MM.1S (cell line): ENCODE results near the gene WDR19.

Experiments
- EZH2 ChIP-seq: fragments of 300-600 bp; sonication (generic); optimal IDR thresholded peaks from 2 replicates; pipeline ENCODE3; 2017; ENCODE audit warnings: low read depth, mild to moderate bottlenecking, antibody characterized with exemption, low read length, mixed read lengths
- EZH2phosphoT487 ChIP-seq: fragments of 300-600 bp; sonication (generic); IDR thresholded peaks from 2 replicates; pipeline ENCODE4 v1.6.1; 2018; ENCODE audit warnings: antibody characterized with exemption, low read length
- TF ChIP-seq, protein P1 (sequence below): fragments of 300-600 bp; sonication (generic); IDR thresholded peaks from 2 replicates; pipeline ENCODE4 v1.5.1; 2016; ENCODE audit warnings: antibody characterized with exemption, low read length, mixed read lengths

- TF ChIP-seq EZH2 (no peak), EZH2phosphoT487 (no peak)
- TF ChIP-seq, protein P1, sequence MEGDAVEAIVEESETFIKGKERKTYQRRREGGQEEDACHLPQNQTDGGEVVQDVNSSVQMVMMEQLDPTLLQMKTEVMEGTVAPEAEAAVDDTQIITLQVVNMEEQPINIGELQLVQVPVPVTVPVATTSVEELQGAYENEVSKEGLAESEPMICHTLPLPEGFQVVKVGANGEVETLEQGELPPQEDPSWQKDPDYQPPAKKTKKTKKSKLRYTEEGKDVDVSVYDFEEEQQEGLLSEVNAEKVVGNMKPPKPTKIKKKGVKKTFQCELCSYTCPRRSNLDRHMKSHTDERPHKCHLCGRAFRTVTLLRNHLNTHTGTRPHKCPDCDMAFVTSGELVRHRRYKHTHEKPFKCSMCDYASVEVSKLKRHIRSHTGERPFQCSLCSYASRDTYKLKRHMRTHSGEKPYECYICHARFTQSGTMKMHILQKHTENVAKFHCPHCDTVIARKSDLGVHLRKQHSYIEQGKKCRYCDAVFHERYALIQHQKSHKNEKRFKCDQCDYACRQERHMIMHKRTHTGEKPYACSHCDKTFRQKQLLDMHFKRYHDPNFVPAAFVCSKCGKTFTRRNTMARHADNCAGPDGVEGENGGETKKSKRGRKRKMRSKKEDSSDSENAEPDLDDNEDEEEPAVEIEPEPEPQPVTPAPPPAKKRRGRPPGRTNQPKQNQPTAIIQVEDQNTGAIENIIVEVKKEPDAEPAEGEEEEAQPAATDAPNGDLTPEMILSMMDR, result no peak
Measured at GRCh38 chr4:39319676-39320075, 137.3 kb downstream of the WDR19 start.
